OCI-LY3 (cell line): ENCODE measurements around the gene PSIP1.

Source experiments
- CTCF ChIP-seq: fragments of 200-600, 300-600 bp; sonication (generic); IDR thresholded peaks from 2 replicates; pipeline ENCODE4 v1.5.1; 2014; ENCODE audit warnings: antibody characterized with exemption, low read length, low read depth
- EZH2phosphoT487 ChIP-seq: fragments of 200-600 bp; shearing (Covaris generic); IDR thresholded peaks from 2 replicates; pipeline ENCODE4 v1.6.1; 2018; ENCODE audit warnings: antibody characterized with exemption, mixed run types, low read depth

- no peak for TF ChIP-seq CTCF
- TF ChIP-seq EZH2phosphoT487: no peak
Observed at GRCh38 chr9:15525958-15526357, 15.2 kb upstream of the PSIP1 start.
